ENCODE data around the gene ALK. TPM values are rescaled to one million over a fixed set of nuclear protein-coding genes. Genes with fewer than 3 reads are reported as not detected.

ALK gene
- total RNA-seq, 2 experiments from 2014 or later, result not detected

DNA sequence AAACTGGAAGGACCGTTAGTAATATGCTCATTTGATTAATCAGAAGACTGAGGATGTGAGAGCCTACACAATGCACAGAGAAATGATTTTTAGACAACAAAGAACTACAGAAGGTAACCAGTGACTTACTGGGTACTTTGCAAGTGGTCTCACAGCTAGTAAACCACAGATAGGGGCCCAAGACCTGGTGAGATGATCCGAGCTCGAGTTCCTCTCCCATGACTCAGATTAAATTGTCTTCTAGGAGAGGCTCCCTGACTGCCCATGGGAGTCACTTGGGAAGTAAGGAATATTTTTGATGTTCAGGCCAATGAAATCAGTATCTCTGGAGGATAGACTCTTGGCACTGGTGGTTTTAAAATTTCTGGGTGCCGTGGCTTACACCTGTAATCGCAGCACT, 586.0 kb downstream of the ALK start:
- Mint-ChIP-seq H3K4me3 (no peak overlapping the region), H3K4me1 (no peaks in the 10 kb centered on the region), H3K27ac (no peak overlapping the region), H3K27me3 (peaks cover 8% of the 10 kb centered on the region), H3K9me3 (no peaks in the 10 kb centered on the region), H3K36me3 (no peaks in the 10 kb centered on the region)
- POLR2A ChIA-PET, result no interaction called here
- ATAC-seq (ENCODE audit: low read depth) (no peak), DNase-seq (no peak)

DNA sequence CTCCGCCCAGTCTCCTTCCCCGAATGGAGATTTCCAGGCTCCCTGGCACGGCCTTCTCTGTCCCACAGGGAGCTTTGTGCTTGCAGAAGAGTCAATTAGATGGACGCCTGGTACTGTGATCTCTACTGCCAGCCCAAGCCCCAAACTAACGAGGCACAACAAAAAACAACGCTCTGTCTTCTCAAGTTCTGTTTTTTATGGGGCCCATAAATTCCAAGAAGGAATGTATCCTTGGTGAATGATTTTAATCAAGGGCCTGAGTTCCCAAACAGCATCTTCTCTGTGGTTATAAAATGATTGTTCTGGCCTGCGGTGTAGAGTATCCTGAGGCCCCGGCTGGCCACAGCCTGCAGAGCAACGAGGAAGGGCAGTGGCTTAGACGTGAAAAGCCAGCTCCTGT, 586.7 kb downstream of the ALK start:
- H3K9me3 Mint-ChIP-seq, result no peaks in the 10 kb centered on the region
- H3K27ac Mint-ChIP-seq, result no peak overlapping the region
- H3K36me3 Mint-ChIP-seq, result no peaks in the 10 kb centered on the region
- no peak overlapping the region for H3K4me3 Mint-ChIP-seq
- no peak for DNase-seq
- ATAC-seq (ENCODE audit: low read depth), result no peak
- POLR2A ChIA-PET, result no interaction called here
- H3K4me1 Mint-ChIP-seq, result no peaks in the 10 kb centered on the region
- H3K27me3 Mint-ChIP-seq, result peaks cover 8% of the 10 kb centered on the region

DNA sequence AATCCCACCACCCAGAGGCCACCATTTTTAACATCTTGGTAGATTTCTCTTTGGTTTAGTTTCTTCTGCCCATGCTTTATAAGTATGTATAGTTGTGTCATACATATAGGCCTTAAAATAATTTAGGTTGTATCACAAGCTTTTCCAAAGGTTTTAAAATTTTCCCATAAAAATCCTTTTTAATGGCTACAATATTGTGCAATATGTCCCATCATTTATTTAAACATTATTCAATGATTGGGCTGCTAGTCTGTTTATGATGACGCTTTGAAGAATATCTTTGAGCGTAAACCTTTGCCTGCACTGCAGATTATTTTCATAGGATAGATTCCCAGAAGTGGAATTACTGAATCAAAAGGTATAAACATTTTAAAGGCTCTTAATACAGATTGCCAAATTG, 588.8 kb downstream of the ALK start:
- Mint-ChIP-seq H3K4me3 (no peak overlapping the region), H3K27ac (no peak overlapping the region), H3K27me3 (peaks cover 2% of the 10 kb centered on the region), H3K4me1 (no peaks in the 10 kb centered on the region), H3K9me3 (no peaks in the 10 kb centered on the region), H3K36me3 (no peaks in the 10 kb centered on the region)
- POLR2A ChIA-PET, result no interaction called here
- no peak for ATAC-seq (ENCODE audit: low read depth)
- no peak for DNase-seq

DNA sequence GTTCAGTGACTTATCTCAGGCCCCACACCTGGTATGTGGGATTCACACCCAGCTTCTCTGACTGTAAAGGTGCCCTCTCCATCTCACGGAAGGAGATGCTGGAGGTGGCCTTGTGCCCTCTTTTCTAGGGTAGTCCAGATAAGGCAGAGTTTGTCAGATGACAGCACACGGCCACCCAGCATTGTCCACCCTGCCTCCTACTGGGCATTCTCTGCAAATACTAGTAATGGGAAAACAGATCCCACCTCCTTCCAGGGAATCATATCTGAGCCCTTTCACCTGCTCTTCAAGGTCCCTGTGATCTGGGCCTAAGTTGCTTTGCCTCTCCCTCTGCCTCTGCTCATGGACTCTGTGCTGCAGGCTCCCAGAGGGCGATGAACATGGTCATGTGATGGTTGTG, 591.5 kb downstream of the ALK start:
- ATAC-seq (ENCODE audit: low read depth) (no peak), DNase-seq (no peak)
- peaks cover 3% of the 10 kb centered on the region for H3K27me3 Mint-ChIP-seq
- H3K36me3 Mint-ChIP-seq, result no peaks in the 10 kb centered on the region
- H3K4me1 Mint-ChIP-seq, result peaks cover 5% of the 10 kb centered on the region
- H3K4me3 Mint-ChIP-seq, result no peak overlapping the region
- POLR2A ChIA-PET, result no interaction called here
- H3K9me3 Mint-ChIP-seq, result no peaks in the 10 kb centered on the region
- no peak overlapping the region for H3K27ac Mint-ChIP-seq

DNA sequence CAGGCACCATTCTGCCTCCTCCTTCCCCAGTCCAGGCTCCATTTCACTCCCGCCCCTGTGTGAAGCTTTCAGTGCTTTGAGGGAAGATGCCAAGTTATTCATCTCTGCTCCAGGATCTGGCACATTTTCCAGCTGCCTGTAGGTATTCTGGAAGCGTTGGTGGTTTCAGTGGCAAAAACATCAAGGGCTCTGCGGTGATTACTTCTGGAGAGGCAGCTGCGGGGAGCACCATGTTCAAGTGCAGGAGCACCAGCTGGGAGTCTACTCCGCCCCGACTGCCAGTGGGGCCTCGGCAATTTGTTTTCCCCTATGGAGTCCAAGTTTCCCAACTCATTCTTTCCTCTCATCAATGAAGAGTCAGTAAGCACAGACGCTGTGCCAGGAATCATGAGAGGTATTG, 594.5 kb downstream of the ALK start:
- Mint-ChIP-seq H3K4me3 (no peak overlapping the region), H3K9me3 (no peaks in the 10 kb centered on the region), H3K27ac (no peak overlapping the region), H3K4me1 (peaks cover 8% of the 10 kb centered on the region), H3K36me3 (no peaks in the 10 kb centered on the region), H3K27me3 (peaks cover 9% of the 10 kb centered on the region)
- POLR2A ChIA-PET, result no interaction called here
- DNase-seq (no peak), ATAC-seq (ENCODE audit: low read depth) (no peak)

DNA sequence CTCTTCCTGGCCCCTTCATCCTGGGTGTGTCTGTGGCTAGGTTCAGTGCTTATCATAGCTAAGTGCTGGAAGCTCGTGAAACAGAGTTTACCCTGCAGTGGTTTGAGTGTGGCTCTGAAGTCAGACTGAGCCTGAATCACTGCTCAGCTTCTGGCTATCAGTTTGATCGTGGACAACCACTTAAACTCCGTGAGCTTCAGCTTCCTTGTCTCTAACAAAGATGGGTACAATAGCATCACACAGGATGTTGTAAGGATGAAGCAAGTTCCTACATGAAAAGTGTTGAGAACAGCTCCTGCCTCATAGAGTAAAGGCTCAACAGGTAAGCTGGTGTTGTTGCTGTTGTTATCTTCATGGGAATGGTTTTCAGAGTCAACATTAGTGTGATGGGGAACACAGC, 595.8 kb downstream of the ALK start:
- POLR2A ChIA-PET, result interaction anchor here (1.3 kb wide), 1 partner anchor 11 kb away, joined by 6 read pairs; no protein-coding TSS in a partner anchor
- Mint-ChIP-seq H3K36me3 (no peaks in the 10 kb centered on the region), H3K4me3 (no peak overlapping the region), H3K9me3 (peaks cover 2% of the 10 kb centered on the region), H3K27me3 (peaks cover 11% of the 10 kb centered on the region), H3K27ac (no peak overlapping the region), H3K4me1 (peaks cover 8% of the 10 kb centered on the region)
- ATAC-seq (ENCODE audit: low read depth), result peak; percentile 43
- DNase-seq, result no peak

DNA sequence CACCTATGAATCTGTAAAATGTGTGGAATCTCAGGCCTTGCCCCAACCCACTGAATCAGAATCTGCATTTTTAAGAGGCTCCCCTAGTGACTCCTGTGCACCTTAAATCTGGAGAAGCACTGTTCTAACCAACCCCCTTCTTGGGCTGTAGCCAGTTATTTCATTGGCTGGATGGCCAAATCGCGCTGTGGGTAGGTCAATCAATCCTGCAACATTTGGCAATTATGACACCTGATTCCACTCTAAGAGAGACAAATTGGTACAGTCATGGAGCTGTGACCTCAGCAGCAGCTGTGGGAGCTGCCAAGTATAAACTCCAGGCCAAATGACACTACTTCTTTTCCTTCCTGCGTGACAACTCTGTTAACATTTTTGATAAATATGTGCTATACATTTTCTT, 597.4 kb downstream of the ALK start:
- no peak for ATAC-seq (ENCODE audit: low read depth)
- POLR2A ChIA-PET, result no interaction called here
- Mint-ChIP-seq H3K27me3 (peaks cover 20% of the 10 kb centered on the region), H3K36me3 (no peaks in the 10 kb centered on the region), H3K27ac (no peak overlapping the region), H3K4me3 (no peak overlapping the region), H3K9me3 (peaks cover 2% of the 10 kb centered on the region), H3K4me1 (peaks cover 8% of the 10 kb centered on the region)
- no peak for DNase-seq

DNA sequence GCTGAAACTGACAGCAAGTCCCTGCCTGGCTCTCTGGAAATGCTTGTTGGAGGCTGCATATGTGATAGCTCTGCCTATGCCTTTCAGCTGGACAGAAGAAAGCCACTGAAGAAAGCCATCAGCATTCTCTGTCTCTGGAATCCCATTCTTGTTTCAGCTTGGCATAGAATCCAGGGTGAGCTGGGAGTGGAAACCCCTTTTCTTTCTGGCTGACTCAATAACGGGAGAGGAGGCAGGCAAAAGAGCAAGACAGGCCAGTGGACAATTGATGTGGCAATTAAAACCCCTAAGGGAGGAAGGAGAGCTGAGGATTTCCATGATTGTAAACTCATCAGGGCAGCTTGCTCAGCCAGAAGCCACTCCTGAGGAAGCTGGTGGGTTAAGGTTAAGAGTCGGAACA, 598.1 kb downstream of the ALK start:
- Mint-ChIP-seq H3K27ac (no peak overlapping the region), H3K4me3 (no peak overlapping the region), H3K27me3 (peaks cover 21% of the 10 kb centered on the region), H3K9me3 (peaks cover 2% of the 10 kb centered on the region), H3K36me3 (no peaks in the 10 kb centered on the region), H3K4me1 (peaks cover 8% of the 10 kb centered on the region)
- no peak for ATAC-seq (ENCODE audit: low read depth)
- POLR2A ChIA-PET, result no interaction called here
- DNase-seq, result no peak

DNA sequence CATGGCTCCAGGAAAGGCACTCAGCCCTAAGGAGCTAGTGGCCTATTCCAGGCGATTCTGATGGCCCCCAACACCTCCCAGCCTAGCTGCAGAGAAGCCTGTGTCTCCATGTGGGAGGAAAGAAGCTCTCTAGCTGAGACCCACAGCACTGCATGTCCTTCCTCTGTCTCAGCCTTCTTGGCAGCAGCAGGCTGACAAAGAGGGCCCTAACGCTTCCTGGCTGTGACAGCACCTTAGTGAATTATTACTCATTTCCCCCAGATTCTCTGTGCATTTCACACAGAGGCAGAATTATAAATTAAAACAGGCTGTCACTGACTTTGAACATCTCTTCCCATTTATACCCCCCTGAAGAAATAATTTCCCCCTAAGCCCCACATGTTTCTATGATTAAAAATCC, 599.4 kb downstream of the ALK start:
- no peaks in the 10 kb centered on the region for H3K36me3 Mint-ChIP-seq
- H3K4me1 Mint-ChIP-seq, result peaks cover 14% of the 10 kb centered on the region
- POLR2A ChIA-PET, result no interaction called here
- no peak for DNase-seq
- no peak overlapping the region for H3K27ac Mint-ChIP-seq
- ATAC-seq (ENCODE audit: low read depth), result peak; percentile 69
- peaks cover 2% of the 10 kb centered on the region for H3K9me3 Mint-ChIP-seq
- no peak overlapping the region for H3K4me3 Mint-ChIP-seq
- peaks cover 25% of the 10 kb centered on the region for H3K27me3 Mint-ChIP-seq

DNA sequence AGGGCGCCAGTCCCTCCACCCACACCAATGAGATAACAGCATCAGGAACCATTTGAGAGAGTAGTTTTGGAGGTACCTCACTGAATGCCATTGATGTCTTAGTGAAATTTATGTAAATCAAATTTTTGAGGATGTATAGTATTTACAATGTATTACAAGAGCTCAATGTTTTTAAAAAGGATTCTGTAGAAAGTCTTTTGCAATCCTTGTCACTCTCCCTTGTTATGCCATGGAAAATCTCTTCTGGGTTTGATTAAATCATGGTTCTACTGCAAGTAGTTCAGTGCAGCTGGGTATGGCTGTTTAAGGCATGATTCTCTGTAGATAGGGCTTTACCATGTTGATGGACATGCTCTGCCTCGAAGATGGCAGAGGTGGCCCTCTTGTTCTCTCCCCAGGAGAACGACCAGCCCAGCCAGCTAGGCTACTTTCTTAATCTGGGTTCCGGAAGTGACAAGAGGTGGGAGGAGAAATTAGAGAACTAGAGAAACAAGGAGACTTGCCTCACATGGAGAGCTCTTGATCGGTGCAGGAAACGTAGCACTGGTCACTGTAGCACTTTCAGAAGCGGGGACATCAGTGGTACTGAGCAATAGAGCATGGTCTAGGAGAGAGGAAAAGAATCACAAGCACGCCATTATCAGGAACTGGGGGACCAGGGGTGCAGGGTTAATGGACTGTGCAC, 603.4 kb downstream of the ALK start:
- no peak for ATAC-seq (ENCODE audit: low read depth)
- POLR2A ChIA-PET, result no interaction called here
- Mint-ChIP-seq H3K9me3 (peaks cover 2% of the 10 kb centered on the region), H3K4me3 (no peak overlapping the region), H3K36me3 (no peaks in the 10 kb centered on the region), H3K27ac (no peak overlapping the region), H3K27me3 (peaks cover 34% of the 10 kb centered on the region), H3K4me1 (peaks cover 31% of the 10 kb centered on the region)
- no peak for DNase-seq

DNA sequence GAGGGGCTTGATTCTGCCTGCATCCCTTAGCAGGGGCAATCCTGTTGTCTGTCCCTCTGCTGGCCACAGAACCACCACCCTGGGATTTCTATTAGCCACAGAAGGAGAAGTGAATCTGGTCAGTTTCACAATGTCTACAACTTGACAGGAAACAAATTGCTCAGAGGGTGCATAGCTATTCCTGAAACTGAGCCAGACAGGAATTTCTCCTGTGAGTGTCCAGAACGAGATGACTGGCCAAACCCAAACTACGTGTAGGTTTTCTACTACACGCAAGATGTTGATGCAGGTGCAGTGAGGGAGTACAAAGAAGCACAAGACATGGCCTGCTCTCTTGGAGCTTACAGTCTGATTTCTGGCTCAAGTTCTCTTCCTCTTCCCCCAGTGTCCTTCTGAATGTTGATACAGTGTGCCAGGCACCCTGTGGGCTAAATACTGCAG, 604.3 kb downstream of the ALK start:
- POLR2A ChIA-PET, result no interaction called here
- H3K9me3 Mint-ChIP-seq, result peaks cover 2% of the 10 kb centered on the region

DNA sequence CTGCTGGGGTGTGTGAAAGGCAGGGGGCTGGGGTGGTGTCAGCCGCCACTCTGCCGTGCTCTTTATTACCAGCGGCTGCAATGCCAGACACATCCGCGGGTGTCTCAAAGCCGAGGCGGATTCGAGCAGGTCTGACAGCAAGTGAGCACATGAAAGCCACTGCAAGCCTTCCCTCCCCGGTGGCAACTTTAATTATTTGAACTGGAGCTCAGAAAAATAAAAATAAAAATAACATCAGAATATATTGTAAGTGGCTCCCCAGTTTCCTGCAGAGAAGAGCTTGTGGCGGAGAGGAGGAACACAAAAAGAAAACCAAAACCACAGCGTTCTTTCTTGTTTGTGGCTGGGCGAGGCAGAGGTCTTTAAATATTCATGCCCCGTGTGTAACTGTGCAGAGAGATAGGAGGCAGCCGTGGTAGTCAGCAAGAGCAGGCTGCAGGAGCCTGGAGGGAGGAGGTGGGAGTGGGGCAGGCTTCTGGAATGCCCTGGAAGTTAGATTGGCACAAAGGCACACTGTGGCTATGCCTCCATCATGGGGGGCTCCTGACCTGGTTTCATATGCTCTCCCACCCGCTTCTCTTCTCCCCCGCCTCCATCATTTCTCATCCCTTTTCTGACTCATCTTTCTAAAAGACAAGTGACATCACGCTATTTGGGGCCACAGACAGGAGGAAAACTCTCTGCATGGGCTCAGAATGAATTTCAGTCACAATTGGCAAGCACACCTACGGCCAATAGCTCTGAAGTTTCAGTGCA, 606.4 kb downstream of the ALK start:
- H3K4me1 Mint-ChIP-seq, result peaks cover 30% of the 10 kb centered on the region
- peaks cover 37% of the 10 kb centered on the region for H3K27me3 Mint-ChIP-seq
- ATAC-seq (ENCODE audit: low read depth) (peak; percentile 90), DNase-seq (peak; percentile 70)
- H3K27ac Mint-ChIP-seq, result peak overlapping the region; percentile 55
- POLR2A ChIA-PET, result interaction anchor here (1.0 kb wide), 1 partner anchor 10 kb away, joined by 6 read pairs; no protein-coding TSS in a partner anchor
- H3K9me3 Mint-ChIP-seq, result no peaks in the 10 kb centered on the region
- H3K36me3 Mint-ChIP-seq, result no peaks in the 10 kb centered on the region
- peak overlapping the region; percentile 69 for H3K4me3 Mint-ChIP-seq

More for the DNA sequence above, 604.3 kb downstream of the ALK start:
- DNase-seq, result no peak
- peaks cover 30% of the 10 kb centered on the region for H3K4me1 Mint-ChIP-seq
- no peak overlapping the region for H3K4me3 Mint-ChIP-seq
- H3K27me3 Mint-ChIP-seq, result peaks cover 36% of the 10 kb centered on the region
- H3K36me3 Mint-ChIP-seq, result no peaks in the 10 kb centered on the region
- H3K27ac Mint-ChIP-seq, result no peak overlapping the region
- ATAC-seq (ENCODE audit: low read depth), result no peak

DNA sequence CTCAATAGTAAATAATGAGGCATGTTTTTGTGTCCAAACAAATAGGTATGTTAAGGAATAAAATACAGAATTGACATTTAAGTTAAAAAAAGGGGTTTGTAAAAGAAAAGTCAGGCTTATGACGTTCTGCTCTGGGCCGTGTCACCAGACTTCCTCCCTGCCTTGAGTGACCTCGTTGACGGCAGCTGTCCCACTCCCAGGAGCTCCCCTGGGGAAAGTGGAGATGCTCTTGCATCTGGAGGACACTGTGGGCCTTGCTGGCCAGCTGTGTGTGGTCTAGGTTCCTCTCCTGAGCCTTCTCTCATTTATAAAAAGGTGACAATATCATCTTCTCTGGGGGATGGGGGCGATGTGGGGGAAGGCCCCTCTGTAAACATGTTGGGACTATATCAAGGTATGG, 609.9 kb downstream of the ALK start:
- POLR2A ChIA-PET, result no interaction called here
- Mint-ChIP-seq H3K27me3 (peaks cover 37% of the 10 kb centered on the region), H3K36me3 (no peaks in the 10 kb centered on the region), H3K4me3 (no peak overlapping the region), H3K4me1 (peaks cover 20% of the 10 kb centered on the region), H3K27ac (no peak overlapping the region), H3K9me3 (no peaks in the 10 kb centered on the region)
- DNase-seq (no peak), ATAC-seq (ENCODE audit: low read depth) (no peak)

DNA sequence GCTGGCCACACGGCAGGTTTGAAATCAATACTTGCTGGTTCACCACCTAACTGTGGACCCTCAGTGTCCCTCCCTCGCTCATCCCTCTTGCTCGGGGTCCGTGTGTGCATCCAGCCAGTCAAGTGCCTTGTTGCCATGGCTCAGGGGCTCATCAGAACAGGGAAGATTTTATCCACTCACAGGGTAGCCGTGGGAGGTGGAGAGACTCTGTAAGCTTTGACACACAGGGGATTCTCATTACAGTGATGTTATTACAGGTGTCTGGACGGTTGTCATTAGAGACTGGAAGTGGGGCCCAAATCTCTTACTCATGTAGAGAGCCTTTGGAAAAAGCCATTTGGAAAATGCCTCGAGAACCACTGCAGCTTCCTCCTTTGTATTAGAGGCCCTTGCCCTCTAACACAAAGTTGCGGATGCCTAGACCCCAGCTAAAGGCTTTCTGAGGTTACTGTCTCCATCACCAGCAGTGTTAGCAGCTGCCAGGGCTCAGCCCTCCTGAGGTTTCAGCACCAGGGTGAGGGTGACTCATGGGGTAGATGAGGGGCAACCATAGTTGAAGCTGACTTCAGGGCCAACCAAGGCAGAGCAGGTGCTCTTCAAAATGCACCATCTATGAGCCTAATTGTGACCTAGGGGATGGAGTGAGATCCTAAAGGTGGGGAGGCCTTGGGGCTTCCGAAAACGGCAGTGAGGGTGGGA, 610.6 kb downstream of the ALK start:
- ATAC-seq (ENCODE audit: low read depth) (no peak), DNase-seq (no peak)
- H3K4me1 Mint-ChIP-seq, result peaks cover 18% of the 10 kb centered on the region
- POLR2A ChIA-PET, result no interaction called here
- H3K27ac Mint-ChIP-seq, result no peak overlapping the region
- H3K4me3 Mint-ChIP-seq, result no peak overlapping the region
- H3K27me3 Mint-ChIP-seq, result peaks cover 34% of the 10 kb centered on the region
- no peaks in the 10 kb centered on the region for H3K36me3 Mint-ChIP-seq
- no peaks in the 10 kb centered on the region for H3K9me3 Mint-ChIP-seq
